Measurements from ENCODE around the gene PTPRC.

Gene PTPRC

DNA sequence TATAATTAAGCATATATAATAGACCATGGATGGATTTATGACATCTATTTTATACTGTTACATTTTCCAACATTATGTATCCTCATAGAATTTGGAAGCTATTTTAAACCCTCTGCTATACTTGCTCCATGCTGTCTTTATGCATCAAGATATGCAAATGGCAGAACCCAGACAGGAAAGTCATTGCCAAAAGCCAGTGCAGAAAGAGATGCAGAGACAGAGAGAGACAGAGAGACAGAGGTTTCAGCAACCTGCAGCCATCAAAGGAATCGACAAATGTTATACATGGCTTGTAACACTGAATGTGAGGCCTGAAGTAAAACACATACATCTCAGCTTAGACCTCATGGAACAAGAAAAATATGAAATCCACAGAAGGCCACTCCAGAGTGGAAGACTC lies 7.5 kb upstream of the PTPRC start:
- Histone ChIP-seq H3K27me3 (no peaks in the 10 kb centered on the region), H3K36me3 (no peaks in the 10 kb centered on the region), H3K9me3 (no peaks in the 10 kb centered on the region), H3K4me1 (no peaks in the 10 kb centered on the region), H3K4me3 (ENCODE audit: low read depth, low read length) (no peak overlapping the region)
- TF ChIP-seq, protein P1, sequence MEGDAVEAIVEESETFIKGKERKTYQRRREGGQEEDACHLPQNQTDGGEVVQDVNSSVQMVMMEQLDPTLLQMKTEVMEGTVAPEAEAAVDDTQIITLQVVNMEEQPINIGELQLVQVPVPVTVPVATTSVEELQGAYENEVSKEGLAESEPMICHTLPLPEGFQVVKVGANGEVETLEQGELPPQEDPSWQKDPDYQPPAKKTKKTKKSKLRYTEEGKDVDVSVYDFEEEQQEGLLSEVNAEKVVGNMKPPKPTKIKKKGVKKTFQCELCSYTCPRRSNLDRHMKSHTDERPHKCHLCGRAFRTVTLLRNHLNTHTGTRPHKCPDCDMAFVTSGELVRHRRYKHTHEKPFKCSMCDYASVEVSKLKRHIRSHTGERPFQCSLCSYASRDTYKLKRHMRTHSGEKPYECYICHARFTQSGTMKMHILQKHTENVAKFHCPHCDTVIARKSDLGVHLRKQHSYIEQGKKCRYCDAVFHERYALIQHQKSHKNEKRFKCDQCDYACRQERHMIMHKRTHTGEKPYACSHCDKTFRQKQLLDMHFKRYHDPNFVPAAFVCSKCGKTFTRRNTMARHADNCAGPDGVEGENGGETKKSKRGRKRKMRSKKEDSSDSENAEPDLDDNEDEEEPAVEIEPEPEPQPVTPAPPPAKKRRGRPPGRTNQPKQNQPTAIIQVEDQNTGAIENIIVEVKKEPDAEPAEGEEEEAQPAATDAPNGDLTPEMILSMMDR (IDR thresholded peaks at IDR 0.05; ENCODE audit: low read depth, low read length) = no peak
- no peak for DNase-seq

DNA sequence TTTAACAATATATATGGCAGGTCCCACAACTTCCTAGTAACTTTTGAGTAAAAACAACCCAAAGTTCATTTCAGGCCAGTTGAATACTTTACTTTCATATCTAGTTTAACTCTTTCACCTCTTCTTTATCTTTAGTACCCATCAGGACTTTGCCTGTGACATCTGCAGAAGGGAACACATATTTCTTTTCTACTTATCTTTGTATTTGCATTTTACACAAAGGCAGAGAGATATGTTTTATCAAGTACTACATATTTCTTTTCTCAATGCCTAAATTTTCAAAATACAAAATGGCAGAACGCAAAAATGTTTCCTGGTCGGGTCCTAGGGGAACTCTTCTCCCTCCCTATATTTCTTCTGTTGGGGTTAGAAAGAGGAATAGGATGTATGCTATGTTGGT lies 6.8 kb upstream of the PTPRC start:
- TF ChIP-seq, protein P1 (IDR thresholded peaks at IDR 0.05; ENCODE audit: low read depth, low read length) = no peak
- Histone ChIP-seq H3K36me3 (no peaks in the 10 kb centered on the region), H3K27me3 (no peaks in the 10 kb centered on the region), H3K4me3 (ENCODE audit: low read depth, low read length) (no peak overlapping the region), H3K4me1 (no peaks in the 10 kb centered on the region), H3K9me3 (no peaks in the 10 kb centered on the region)
- no peak for DNase-seq

GRCh38 chr1:198633675-198634121 lies 5.1 kb upstream of the PTPRC start:
- Histone ChIP-seq H3K36me3 (no peaks in the 10 kb centered on the region), H3K4me3 (ENCODE audit: low read depth, low read length) (no peak overlapping the region), H3K4me1 (no peaks in the 10 kb centered on the region), H3K9me3 (no peaks in the 10 kb centered on the region), H3K27me3 (no peaks in the 10 kb centered on the region)
- no peak for DNase-seq
- TF ChIP-seq, protein P1 (IDR thresholded peaks at IDR 0.05; ENCODE audit: low read depth, low read length) = no peak

- DNase-seq = no peak
- H3K4me3 ChIP-seq (ENCODE audit: low read depth, low read length) = no peak overlapping the region
- no peaks in the 10 kb centered on the region for H3K36me3 ChIP-seq
- no peaks in the 10 kb centered on the region for H3K9me3 ChIP-seq
- no peaks in the 10 kb centered on the region for H3K4me1 ChIP-seq
- TF ChIP-seq, protein P1 (IDR thresholded peaks at IDR 0.05; ENCODE audit: low read depth, low read length) = no peak
- no peaks in the 10 kb centered on the region for H3K27me3 ChIP-seq
These were observed 2.9 kb upstream of the PTPRC start for GRCh38 chr1:198635964-198636363.

DNA sequence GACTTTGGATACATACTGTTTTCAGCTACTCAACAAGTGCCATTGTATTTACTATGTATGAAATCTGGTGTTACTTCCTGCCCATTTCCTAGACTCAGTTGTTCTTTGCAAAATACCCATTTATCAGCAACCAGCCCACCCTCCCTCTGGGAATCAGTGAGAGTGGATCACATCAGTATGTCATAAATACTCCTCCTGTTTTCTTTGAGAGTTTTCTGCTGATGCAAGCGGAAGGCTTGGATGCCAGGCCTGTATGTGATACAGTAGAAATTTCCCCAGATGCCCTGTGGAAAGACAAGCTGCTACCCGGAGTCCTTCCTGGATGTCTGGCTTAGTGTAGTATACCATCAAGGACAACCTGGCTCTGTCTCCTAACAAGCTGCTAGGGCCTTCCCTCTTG lies 2.4 kb upstream of the PTPRC start:
- Histone ChIP-seq H3K36me3 (no peaks in the 10 kb centered on the region), H3K4me1 (peaks cover under 1% of the 10 kb centered on the region), H3K9me3 (no peaks in the 10 kb centered on the region), H3K4me3 (ENCODE audit: low read depth, low read length) (no peak overlapping the region), H3K27me3 (no peaks in the 10 kb centered on the region)
- DNase-seq = no peak
- TF ChIP-seq, protein P1 (IDR thresholded peaks at IDR 0.05; ENCODE audit: low read depth, low read length) = no peak

DNA sequence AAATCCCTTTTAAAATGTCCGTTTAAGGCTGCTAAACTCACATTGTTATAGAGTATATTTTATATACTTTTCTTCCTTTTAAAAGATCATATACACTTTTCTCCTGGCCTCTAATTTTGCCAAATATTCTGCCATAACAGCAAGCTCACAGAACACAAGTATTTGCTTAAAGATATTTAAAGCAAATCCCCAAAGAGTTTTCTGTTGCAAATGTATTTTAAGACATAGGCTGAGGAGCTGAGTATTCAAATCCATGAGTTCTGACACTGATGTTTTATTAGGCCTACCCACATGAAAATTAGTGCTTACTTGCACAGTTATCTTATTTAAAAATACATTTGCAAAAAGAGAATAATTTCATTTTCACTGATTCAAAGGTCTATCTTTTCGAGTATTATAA lies 1.7 kb upstream of the PTPRC start:
- no peaks in the 10 kb centered on the region for H3K36me3 ChIP-seq
- TF ChIP-seq, protein P1 (IDR thresholded peaks at IDR 0.05; ENCODE audit: low read depth, low read length) = no peak
- H3K9me3 ChIP-seq = no peaks in the 10 kb centered on the region
- DNase-seq = no peak
- peaks cover 8% of the 10 kb centered on the region for H3K4me1 ChIP-seq
- no peaks in the 10 kb centered on the region for H3K27me3 ChIP-seq
- H3K4me3 ChIP-seq (ENCODE audit: low read depth, low read length) = no peak overlapping the region
